Measurements from ENCODE around the gene TUBB1. TPM values are rescaled to one million over a fixed set of nuclear protein-coding genes. Genes with fewer than 3 reads are reported as not detected.

Gene TUBB1
- total and polyA plus RNA-seq, 8 donors, result 0.04 to 1.2 (median 0.14) TPM; not detected in 1

- intact Hi-C loops (cut with DNase I), result no loop called here
- DNase-seq (peak in 2 of 6 donors; percentile 4 to 8), FAIRE-seq (no peak), ATAC-seq (no peak)
- H3K27ac ChIP-seq, result no peak overlapping the region
- peaks cover 4 to 67% (median 29%) of the 10 kb centered on the region in 3 donors for H3K36me3 ChIP-seq
- H3K9me3 ChIP-seq, result no peaks in the 10 kb centered on the region
- no peak for TF ChIP-seq CTCF (IDR thresholded peaks at IDR 0.05)
- no peaks in the 10 kb centered on the region for H3K4me1 ChIP-seq
- 87 to 91% methylated on average over 6 of the region's 6 CpGs for WGBS, 2 donors
- H3K4me3 ChIP-seq, result no peak overlapping the region
- no peaks in the 10 kb centered on the region for H3K27me3 ChIP-seq
These were observed 30.7 kb upstream of the TUBB1 start for GRCh38 chr20:58988565-58988882.

GRCh38 chr20:58989196-58989595 lies 30.0 kb upstream of the TUBB1 start:
- intact Hi-C loops (cut with DNase I), result no loop called here
- no peak for TF ChIP-seq CTCF (IDR thresholded peaks at IDR 0.05)
- ATAC-seq (no peak), DNase-seq (peak in 2 of 6 donors; percentile 5 to 11), FAIRE-seq (no peak)
- Histone ChIP-seq H3K36me3 (peaks cover 4 to 74% (median 34%) of the 10 kb centered on the region in 3 donors), H3K27ac (no peak overlapping the region), H3K4me1 (no peaks in the 10 kb centered on the region), H3K27me3 (no peaks in the 10 kb centered on the region), H3K4me3 (no peak overlapping the region), H3K9me3 (no peaks in the 10 kb centered on the region)
- WGBS, 2 donors, result 88 to 90% methylated on average over 10 of the region's 10 CpGs

GRCh38 chr20:58990651-58991445 lies 28.4 kb upstream of the TUBB1 start:
- 89 to 91% methylated on average over 14 of the region's 14 CpGs for WGBS, 2 donors
- no peak for TF ChIP-seq CTCF (IDR thresholded peaks at IDR 0.05)
- no peaks in the 10 kb centered on the region for H3K9me3 ChIP-seq
- DNase-seq, result peak in 1 of 6 donors; percentile 33
- H3K4me3 ChIP-seq, result no peak overlapping the region
- H3K27me3 ChIP-seq, result no peaks in the 10 kb centered on the region
- intact Hi-C loops (cut with DNase I), result no loop called here
- FAIRE-seq, result no peak
- no peak overlapping the region for H3K27ac ChIP-seq
- H3K36me3 ChIP-seq, result peaks cover 4 to 80% (median 34%) of the 10 kb centered on the region in 3 donors
- no peak for ATAC-seq
- H3K4me1 ChIP-seq, result peaks cover 0 to 3% (median 0%) of the 10 kb centered on the region in 3 donors

GRCh38 chr20:58991715-58992114 lies 27.5 kb upstream of the TUBB1 start:
- Histone ChIP-seq H3K9me3 (no peaks in the 10 kb centered on the region), H3K27me3 (no peaks in the 10 kb centered on the region), H3K27ac (no peak overlapping the region), H3K36me3 (peaks cover 4 to 79% (median 34%) of the 10 kb centered on the region in 3 donors), H3K4me3 (no peak overlapping the region), H3K4me1 (peaks cover 0 to 3% (median 0%) of the 10 kb centered on the region in 3 donors)
- intact Hi-C loops (cut with DNase I), result no loop called here
- WGBS, 2 donors, result 65 to 67% methylated on average over 9 of the region's 9 CpGs
- no peak for FAIRE-seq
- ATAC-seq, result no peak
- DNase-seq, result peak in 2 of 6 donors; percentile 3 to 7
- no peak for TF ChIP-seq CTCF (IDR thresholded peaks at IDR 0.05)

GRCh38 chr20:58992911-58993310 lies 26.3 kb upstream of the TUBB1 start:
- FAIRE-seq, result no peak
- Histone ChIP-seq H3K9me3 (no peaks in the 10 kb centered on the region), H3K4me1 (peaks cover 0 to 3% (median 0%) of the 10 kb centered on the region in 3 donors), H3K36me3 (peaks cover 0 to 80% (median 34%) of the 10 kb centered on the region in 3 donors), H3K4me3 (no peak overlapping the region), H3K27me3 (no peaks in the 10 kb centered on the region), H3K27ac (no peak overlapping the region)
- no peak for TF ChIP-seq CTCF (IDR thresholded peaks at IDR 0.05)
- intact Hi-C loops (cut with DNase I), result no loop called here
- DNase-seq, result peak in 2 of 6 donors; percentile 2 to 3
- 85 to 93% methylated on average over 3 of the region's 3 CpGs for WGBS, 2 donors
- no peak for ATAC-seq
